Measurements from ENCODE around the gene PCDHGA10. TPM values are rescaled to one million over a fixed set of nuclear protein-coding genes. Genes with fewer than 3 reads are reported as not detected.
"Not testable (repeated sequence)": the region's sequence is repeated elsewhere in the genome, so short reads cannot be mapped to it uniquely, and the experiment has no call there.

Gene PCDHGA10
- total RNA-seq, 1 donor from 2014 or later: 4.4 TPM

- TF ChIP-seq CTCF (IDR thresholded peaks at IDR 0.05): no peak
- Histone ChIP-seq H3K4me1 (no peaks in the 10 kb centered on the region), H3K36me3 (no peaks in the 10 kb centered on the region), H3K27me3 (no peaks in the 10 kb centered on the region), H3K27ac (no peak overlapping the region), H3K4me3 (no peak overlapping the region), H3K9me3 (peaks cover 90 to 100% of the 10 kb centered on the region in 2 donors)
- no peak for DNase-seq (ENCODE audit: low spot score in 2 of 2)
- intact Hi-C loops (cut with DNase I): no loop called here
Observed at GRCh38 chr5:141371572-141372475, 41.0 kb upstream of the PCDHGA10 start.

GRCh38 chr5:141373673-141374317, 39.0 kb upstream of the PCDHGA10 start, which contains the start of gene PCDHGA6:
Gene PCDHGA6, plus strand, starts transcription at chr5:141373891. Its CDS starts 193 bp downstream, at chr5:141374084.
- TF ChIP-seq CTCF (IDR thresholded peaks at IDR 0.05): no peak
- no peaks in the 10 kb centered on the region for H3K4me1 ChIP-seq
- H3K9me3 ChIP-seq: peaks cover 92 to 100% of the 10 kb centered on the region in 2 donors
- no peaks in the 10 kb centered on the region for H3K36me3 ChIP-seq
- peak within 1 kb of the TSS in 1 of 2 donors; percentile 38 for H3K4me3 ChIP-seq
- H3K27me3 ChIP-seq: no peaks in the 10 kb centered on the region
- no peak within 1 kb of the TSS for H3K27ac ChIP-seq
- intact Hi-C loops (cut with DNase I): no loop called here
- no peak for DNase-seq (ENCODE audit: low spot score in 2 of 2)

- no peak for DNase-seq (ENCODE audit: low spot score in 2 of 2)
- H3K27me3 ChIP-seq: no peaks in the 10 kb centered on the region
- no peak for TF ChIP-seq CTCF (IDR thresholded peaks at IDR 0.05)
- no peak overlapping the region for H3K27ac ChIP-seq
- no peaks in the 10 kb centered on the region for H3K4me1 ChIP-seq
- H3K36me3 ChIP-seq: no peaks in the 10 kb centered on the region
- H3K9me3 ChIP-seq: peaks cover 88 to 100% of the 10 kb centered on the region in 2 donors
- no peak overlapping the region for H3K4me3 ChIP-seq
- intact Hi-C loops (cut with DNase I): no loop called here
Observed at GRCh38 chr5:141374627-141375026, 38.2 kb upstream of the PCDHGA10 start.

- H3K27ac ChIP-seq; H3K27me3 ChIP-seq; H3K36me3 ChIP-seq; H3K4me1 ChIP-seq; DNase-seq (ENCODE audit: low spot score in 2 of 2); H3K4me3 ChIP-seq; intact Hi-C loops (cut with DNase I): not testable (repeated sequence)
- H3K9me3 ChIP-seq: peaks cover 90 to 99% of the 10 kb centered on the region in 2 donors
Observed at GRCh38 chr5:141375444-141376155, 37.2 kb upstream of the PCDHGA10 start.

- Histone ChIP-seq H3K4me1 (no peaks in the 10 kb centered on the region), H3K4me3 (peak within 1 kb of the TSS; percentile 19 to 21), H3K27me3 (no peaks in the 10 kb centered on the region), H3K36me3 (peaks cover 0 to 6% of the 10 kb centered on the region in 2 donors), H3K9me3 (peaks cover 85 to 99% of the 10 kb centered on the region in 2 donors), H3K27ac (no peak within 1 kb of the TSS)
- intact Hi-C loops (cut with DNase I): no loop called here
- TF ChIP-seq CTCF (IDR thresholded peaks at IDR 0.05): no peak
- DNase-seq (ENCODE audit: low spot score in 2 of 2): no peak
Observed at GRCh38 chr5:141382469-141383294, 30.1 kb upstream of the PCDHGA10 start, which contains the start of gene PCDHGA7. Gene PCDHGA7, plus strand, starts transcription at chr5:141382742. Its CDS starts 158 bp downstream, at chr5:141382900.
